PC-9 (cell line): ENCODE measurements around the gene PRKAG2.

Experiments
- CTCF ChIP-seq: fragments of 200-600 bp; sonication (generic); conservative IDR thresholded peaks from 2 replicates; pipeline ENCODE4 v1.6.1; 2017; ENCODE audit warnings: mixed run types, antibody characterized with exemption, mild to moderate bottlenecking, moderate library complexity
- EZH2 ChIP-seq: fragments of 200-600 bp; sonication (generic); IDR thresholded peaks from 2 replicates; pipeline ENCODE4 v1.8.0; 2017; ENCODE audit warnings: antibody characterized with exemption, low read depth

- TF ChIP-seq CTCF (no peak), EZH2 (no peak)
Observed at GRCh38 chr7:151575410-151575809, 301.5 kb downstream of the PRKAG2 start.
